ENCODE data around the gene KCNIP4. TPM values are rescaled to one million over a fixed set of nuclear protein-coding genes. Genes with fewer than 3 reads are reported as not detected.

The KCNIP4 gene
- total RNA-seq, 1 experiment from 2014 or later = not detected

- no peak for DNase-seq (ENCODE audit: low spot score)
Observed at GRCh38 chr4:21688596-21689265, 259.8 kb downstream of the KCNIP4 start.

DNA sequence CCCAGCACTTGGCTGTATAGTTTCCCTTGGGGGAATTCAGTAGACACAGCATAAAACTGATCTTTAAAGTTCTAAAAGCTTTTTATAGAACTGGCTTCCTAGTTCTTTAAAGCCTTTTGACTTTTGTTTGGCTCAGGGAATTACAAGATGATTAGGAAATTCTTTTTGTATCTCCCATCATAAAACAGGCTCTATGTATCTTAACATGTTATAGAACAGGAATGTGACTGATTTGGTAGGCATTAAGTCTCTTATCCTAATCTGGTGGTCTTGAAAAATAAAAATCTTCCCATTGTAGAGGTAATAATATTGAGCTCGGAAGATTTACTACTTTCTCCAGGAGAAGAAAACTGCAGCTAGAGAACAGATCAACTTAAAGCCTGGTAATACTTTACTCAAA, 262.7 kb downstream of the KCNIP4 start:
- DNase-seq (ENCODE audit: low spot score) = no peak

DNA sequence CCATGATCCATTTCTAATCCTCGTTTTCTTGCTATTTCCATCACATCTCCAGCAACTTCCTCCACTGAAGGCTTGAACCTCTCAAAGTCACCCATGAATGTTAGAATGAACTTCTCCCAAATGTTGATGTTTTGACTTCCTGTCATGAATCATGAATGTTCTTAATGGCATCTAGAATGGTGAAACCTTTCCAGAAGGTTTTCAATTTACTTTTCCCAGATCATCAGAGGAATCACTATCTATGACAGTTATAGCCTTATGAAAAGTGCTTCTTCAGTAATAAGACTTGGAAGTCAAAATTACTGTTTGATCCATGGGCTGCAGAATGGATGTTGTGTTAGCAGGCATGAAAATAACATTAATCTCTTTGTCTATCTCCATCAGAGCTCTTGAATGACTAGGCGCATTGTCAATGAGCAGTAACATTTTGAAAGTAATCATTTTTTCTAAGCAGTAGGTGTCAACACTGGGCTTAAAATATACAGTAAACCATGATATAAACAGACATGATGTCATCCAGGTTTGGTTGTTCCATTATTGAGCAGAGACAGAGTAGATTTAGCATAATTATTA, 268.2 kb downstream of the KCNIP4 start:
- DNase-seq (ENCODE audit: low spot score) = no peak

- no peak for DNase-seq (ENCODE audit: low spot score)
Observed at GRCh38 chr4:21678711-21679110, 269.9 kb downstream of the KCNIP4 start.

- DNase-seq (ENCODE audit: low spot score) = no peak
Observed at GRCh38 chr4:21677173-21677572, 271.4 kb downstream of the KCNIP4 start.

- DNase-seq (ENCODE audit: low spot score) = peak; percentile 44
Observed at GRCh38 chr4:21664355-21664754, 284.2 kb downstream of the KCNIP4 start.

- peak; percentile 89 for DNase-seq (ENCODE audit: low spot score)
Observed at GRCh38 chr4:21656832-21657231, 291.7 kb downstream of the KCNIP4 start.

DNA sequence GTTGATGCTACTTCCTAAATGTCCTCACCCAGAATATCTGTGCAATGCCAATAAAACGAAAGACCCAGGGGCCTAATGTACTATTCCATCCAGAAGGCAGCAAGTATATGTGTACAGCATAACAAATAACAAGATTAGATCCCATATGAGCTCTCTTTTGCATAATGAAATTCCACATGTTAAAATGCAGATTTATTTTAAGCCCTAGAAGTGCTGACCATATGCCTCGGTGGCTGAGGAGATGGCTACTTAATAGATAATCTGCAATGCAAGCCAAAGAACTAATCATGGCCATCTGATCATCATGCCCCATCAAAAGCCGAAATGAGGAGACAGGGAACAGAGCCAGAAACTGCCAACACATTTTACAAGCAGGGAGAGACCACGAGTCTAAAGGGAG, 293.5 kb downstream of the KCNIP4 start:
- DNase-seq (ENCODE audit: low spot score) = no peak

GRCh38 chr4:21652508-21653231, 295.9 kb downstream of the KCNIP4 start:
- DNase-seq (ENCODE audit: low spot score) = no peak

- peak; percentile 47 for DNase-seq (ENCODE audit: low spot score)
Observed at GRCh38 chr4:21649391-21650090, 299.0 kb downstream of the KCNIP4 start.

GRCh38 chr4:21645776-21646175, 302.8 kb downstream of the KCNIP4 start:
- no peak for DNase-seq (ENCODE audit: low spot score)

GRCh38 chr4:21641696-21642095, 306.9 kb downstream of the KCNIP4 start:
- DNase-seq (ENCODE audit: low spot score) = no peak

- no peak for DNase-seq (ENCODE audit: low spot score)
Observed at GRCh38 chr4:21638171-21638725, 310.3 kb downstream of the KCNIP4 start.

DNA sequence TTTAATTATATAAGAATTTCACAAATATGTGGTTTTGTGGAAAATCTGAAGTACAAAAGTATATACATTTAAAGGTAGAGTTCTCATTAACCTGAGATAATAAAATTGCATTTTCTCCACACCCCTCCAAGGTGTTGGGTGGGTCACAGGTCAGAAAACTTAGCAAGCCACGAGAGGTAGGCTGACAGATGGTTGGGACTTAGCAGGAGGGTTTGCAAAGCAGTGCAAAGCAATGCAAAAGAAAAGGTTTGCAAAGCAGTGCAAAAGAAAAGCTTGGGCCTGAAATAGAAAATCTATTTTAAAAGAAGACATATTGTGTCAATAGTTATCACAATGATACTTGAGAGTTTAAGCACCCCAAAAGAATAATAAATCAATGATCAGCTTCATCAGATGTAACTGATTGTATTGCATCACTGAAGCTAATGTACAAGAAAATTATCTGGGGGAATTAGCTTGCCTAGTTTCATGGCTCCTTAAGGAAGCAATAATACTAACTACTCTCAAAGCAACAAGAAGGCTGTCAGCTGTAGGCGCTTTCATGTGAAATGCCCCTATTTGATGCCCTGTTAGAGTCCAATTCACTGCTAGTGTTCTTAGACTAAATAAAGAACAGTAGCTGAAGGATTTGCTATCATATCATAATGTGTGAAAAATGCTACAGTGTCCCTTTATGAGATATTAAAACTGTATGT, 319.5 kb downstream of the KCNIP4 start:
- DNase-seq (ENCODE audit: low spot score) = no peak

GRCh38 chr4:21628116-21628670, 320.4 kb downstream of the KCNIP4 start:
- no peak for DNase-seq (ENCODE audit: low spot score)

GRCh38 chr4:21625447-21625846, 323.1 kb downstream of the KCNIP4 start:
- no peak for DNase-seq (ENCODE audit: low spot score)

- no peak for DNase-seq (ENCODE audit: low spot score)
Observed at GRCh38 chr4:21605006-21605405, 343.6 kb downstream of the KCNIP4 start.

- DNase-seq (ENCODE audit: low spot score) = no peak
Observed at GRCh38 chr4:21596521-21596920, 352.1 kb downstream of the KCNIP4 start.

DNA sequence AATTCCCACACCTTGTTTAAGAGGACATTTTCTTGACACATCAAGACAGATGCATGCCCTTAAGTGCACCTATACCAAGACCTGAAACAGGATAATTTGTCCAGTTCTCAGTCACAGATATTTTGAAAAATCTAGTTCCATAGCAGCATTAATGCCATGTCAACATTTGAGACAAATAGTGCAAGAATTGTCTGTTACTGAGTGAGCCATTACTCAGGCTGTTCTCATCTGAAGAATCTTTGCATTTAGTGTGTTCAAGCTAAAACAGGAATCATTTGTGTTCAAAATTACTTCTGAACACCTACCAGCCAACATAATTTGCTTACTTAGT, 354.9 kb downstream of the KCNIP4 start:
- no peak for DNase-seq (ENCODE audit: low spot score)

GRCh38 chr4:21592970-21593670, 355.5 kb downstream of the KCNIP4 start:
- DNase-seq (ENCODE audit: low spot score) = peak; percentile 70

GRCh38 chr4:21577056-21577455, 371.5 kb downstream of the KCNIP4 start:
- DNase-seq (ENCODE audit: low spot score) = no peak
